Thyroid gland (tissue), 4 donors: ENCODE measurements around the gene MAST4. TPM values are rescaled to one million over a fixed set of nuclear protein-coding genes. Genes with fewer than 3 reads are reported as not detected.

Experiments
- DNase-seq, 2 donors: peaks; one replicate each; pipeline ENCODE4 v3.0.0-alpha.2; 2019
- H3K27ac ChIP-seq, 3 donors: fragments of 200-600 bp; sonication (generic); 1 replicate in 2 of 3; 2 replicates in 1 of 3; pipeline ENCODE4 v1.5.1; 2016 to 2019; ENCODE audit warnings: mild to moderate bottlenecking in 1 of 3, moderate library complexity in 1 of 3
- H3K27me3 ChIP-seq: fragments of 200-600 bp; sonication (generic); one replicate; pipeline ENCODE4 v1.5.1; 2019
- H3K36me3 ChIP-seq, 2 donors: fragments of 200-600 bp; sonication (generic); one replicate each; pipeline ENCODE4 v1.5.1; 2016 to 2019
- H3K4me1 ChIP-seq, 2 donors: fragments of 200-600 bp; sonication (generic); one replicate each; pipeline ENCODE4 v1.5.1; 2017 to 2019
- H3K4me3 ChIP-seq, 3 donors: fragments of 200-600 bp; sonication (generic); replicated peaks in 1 of 3; 1 replicate in 2 of 3; 2 replicates in 1 of 3; pipeline ENCODE4 v1.5.1; 2016; ENCODE audit warnings: mild to moderate bottlenecking in 1 of 3
- H3K9me3 ChIP-seq: fragments of 200-600 bp; sonication (generic); one replicate; pipeline ENCODE4 v1.5.1; 2017
- CTCF ChIP-seq, 6 experiments: fragments of 200-600 bp in 3 of 6; fragments of 450-650 bp in 3 of 6; sonication (generic) in 3 of 6; IDR thresholded peaks; one replicate each; pipeline ENCODE4 v1.5.1; 2016 to 2019; ENCODE audit warnings: antibody characterized with exemption in 6 of 6, mild to moderate bottlenecking in 2 of 6, inconsistent platforms in 1 of 6, moderate library complexity in 1 of 6
- POLR2A ChIP-seq, 2 donors: fragments of 450-650 bp; IDR thresholded peaks; one replicate each; pipeline ENCODE4 v1.6.1; 2017; ENCODE audit warnings: antibody characterized with exemption in 2 of 2, mild to moderate bottlenecking in 2 of 2, moderate library complexity in 1 of 2
- WGBS, 2 donors: methylation state at CpG; one replicate each; pipeline ENCODE4 v1.1.5; 2017; 5-methylcytosine and 5-hydroxymethylcytosine counted together
- intact Hi-C: fragments of 100-400 bp; cut with DNase I; formaldehyde crosslinking; loops from one replicate; pipeline ENCODE4 v1.15.1; 2023
- total RNA-seq, 4 donors: library from RNA; depleted of rRNA; stranded (reverse); fragments of >200 nt; gene quantifications; one replicate each; pipeline ENCODE4 v1.2.3, GENCODE V29; 2016

Gene MAST4
- total RNA-seq, 4 donors from 2014 or later, result 20.2 to 38.3 (median 24.4) TPM

- intact Hi-C loops, result loop anchor here (10.0 kb wide), 1 partner anchor 392 kb away; no protein-coding TSS in a partner anchor
- no peaks in the 10 kb centered on the region for H3K27me3 ChIP-seq
- WGBS, 2 donors, result 86 to 88% methylated on average over 2 of the region's 2 CpGs
- no peak for DNase-seq
- H3K36me3 ChIP-seq, result no peaks in the 10 kb centered on the region
- no peaks in the 10 kb centered on the region for H3K9me3 ChIP-seq
- H3K4me1 ChIP-seq, result peaks cover 9 to 12% of the 10 kb centered on the region in 2 donors
- TF ChIP-seq CTCF (IDR thresholded peaks at IDR 0.05) (no peak), POLR2A (IDR thresholded peaks at IDR 0.05) (no peak)
- peak overlapping the region; percentile 9 to 33 (median 32) for H3K27ac ChIP-seq
- H3K4me3 ChIP-seq, result no peak overlapping the region
Measured at GRCh38 chr5:67206461-67206860, 610.3 kb downstream of the MAST4 start.

- peak overlapping the region; percentile 9 to 32 (median 20) for H3K27ac ChIP-seq
- peak; percentile 27 to 39 for DNase-seq
- no peaks in the 10 kb centered on the region for H3K9me3 ChIP-seq
- H3K4me1 ChIP-seq, result peaks cover 9 to 12% of the 10 kb centered on the region in 2 donors
- WGBS, 2 donors, result 67 to 77% methylated on average over 4 of the region's 4 CpGs
- intact Hi-C loops, result loop anchor here (10.0 kb wide), 1 partner anchor 392 kb away; no protein-coding TSS in a partner anchor
- TF ChIP-seq CTCF (IDR thresholded peaks at IDR 0.05) (no peak), POLR2A (IDR thresholded peaks at IDR 0.05) (no peak)
- no peak overlapping the region for H3K4me3 ChIP-seq
- no peaks in the 10 kb centered on the region for H3K27me3 ChIP-seq
- no peaks in the 10 kb centered on the region for H3K36me3 ChIP-seq
Measured at GRCh38 chr5:67206929-67207328, 610.7 kb downstream of the MAST4 start.

GRCh38 chr5:67208403-67208802 lies 612.2 kb downstream of the MAST4 start:
- intact Hi-C loops, result loop anchor here (10.0 kb wide), 1 partner anchor 394 kb away; no protein-coding TSS in a partner anchor
- Histone ChIP-seq H3K4me1 (peaks cover 4 to 9% of the 10 kb centered on the region in 2 donors), H3K27ac (no peak overlapping the region), H3K36me3 (no peaks in the 10 kb centered on the region), H3K4me3 (no peak overlapping the region), H3K9me3 (no peaks in the 10 kb centered on the region), H3K27me3 (no peaks in the 10 kb centered on the region)
- TF ChIP-seq CTCF (IDR thresholded peaks at IDR 0.05) (no peak), POLR2A (IDR thresholded peaks at IDR 0.05) (no peak)
- no peak for DNase-seq
- WGBS, 2 donors, result 90 to 92% methylated on average over 3 of the region's 3 CpGs

GRCh38 chr5:67209141-67209771 lies 613.1 kb downstream of the MAST4 start:
- peak; percentile 75 to 76 for DNase-seq
- no peak overlapping the region for H3K27ac ChIP-seq
- 24% methylated on average over 11 of the region's 11 CpGs for WGBS, 2 donors
- no peak overlapping the region for H3K4me3 ChIP-seq
- peaks cover 0 to 6% of the 10 kb centered on the region in 2 donors for H3K4me1 ChIP-seq
- H3K36me3 ChIP-seq, result no peaks in the 10 kb centered on the region
- TF ChIP-seq POLR2A (IDR thresholded peaks at IDR 0.05) (no peak), CTCF (IDR thresholded peaks at IDR 0.05) (peak; percentile 39 to 94 (median 72))
- intact Hi-C loops, result loop anchor here (10.0 kb wide), 1 partner anchor 394 kb away; no protein-coding TSS in a partner anchor
- H3K27me3 ChIP-seq, result no peaks in the 10 kb centered on the region
- H3K9me3 ChIP-seq, result no peaks in the 10 kb centered on the region

- intact Hi-C loops, result loop anchor here (5.0 kb wide), 1 partner anchor 50 kb away; no protein-coding TSS in a partner anchor
- TF ChIP-seq CTCF (IDR thresholded peaks at IDR 0.05) (no peak), POLR2A (IDR thresholded peaks at IDR 0.05) (no peak)
- no peaks in the 10 kb centered on the region for H3K36me3 ChIP-seq
- no peak overlapping the region for H3K4me3 ChIP-seq
- H3K27ac ChIP-seq, result no peak overlapping the region
- no peaks in the 10 kb centered on the region for H3K9me3 ChIP-seq
- H3K27me3 ChIP-seq, result no peaks in the 10 kb centered on the region
- peaks cover 19 to 25% of the 10 kb centered on the region in 2 donors for H3K4me1 ChIP-seq
- no peak for DNase-seq
- 83 to 89% methylated on average over 2 of the region's 2 CpGs for WGBS, 2 donors
Measured at GRCh38 chr5:67211926-67212325, 615.7 kb downstream of the MAST4 start.
